Renal cortex interstitium (tissue), 11 donors: Measurements from ENCODE around the gene ZNF488. TPM values are rescaled to one million over a fixed set of nuclear protein-coding genes. Genes with fewer than 3 reads are reported as not detected.

Experiments
- DNase-seq, 11 donors: peaks; one replicate each; pipeline ENCODE4 v3.0.0-alpha.2; 2013; ENCODE audit warnings: low read depth in 9 of 11, low spot score in 4 of 11; ENCODE audit errors: extremely low read depth in 1 of 11
- polyA plus RNA-seq, 3 donors: library from polyadenylated mRNA; unstranded; fragments of 120-200 nt; gene quantifications; one replicate each; pipeline ENCODE4 v1.2.1, GENCODE V29; 2013; ENCODE audit not compliant: insufficient read length in 3 of 3

ZNF488 gene
- polyA plus RNA-seq, 3 donors, result 4.2 to 5.2 (median 4.9) TPM

GRCh38 chr10:47359101-47359500, 25.0 kb downstream of the ZNF488 start:
- DNase-seq, result no peak

- DNase-seq, result no peak
Measured at GRCh38 chr10:47358457-47358856, 25.6 kb downstream of the ZNF488 start.

GRCh38 chr10:47357911-47358310, 26.2 kb downstream of the ZNF488 start:
- DNase-seq, result no peak

- no peak for DNase-seq
Measured at GRCh38 chr10:47357131-47357582, 26.9 kb downstream of the ZNF488 start.

GRCh38 chr10:47356708-47357107, 27.4 kb downstream of the ZNF488 start:
- no peak for DNase-seq

- no peak for DNase-seq
Measured at GRCh38 chr10:47354900-47355299, 29.2 kb downstream of the ZNF488 start.

- DNase-seq, result no peak
Measured at GRCh38 chr10:47354165-47354564, 29.9 kb downstream of the ZNF488 start.

GRCh38 chr10:47353351-47353750, 30.7 kb downstream of the ZNF488 start:
- no peak for DNase-seq

- DNase-seq, result no peak
Measured at GRCh38 chr10:47351899-47352815, 31.9 kb downstream of the ZNF488 start.

GRCh38 chr10:47350671-47351640, 33.1 kb downstream of the ZNF488 start:
- no peak for DNase-seq

GRCh38 chr10:47349941-47350371, 34.1 kb downstream of the ZNF488 start:
- DNase-seq, result no peak

- no peak for DNase-seq
Measured at GRCh38 chr10:47349516-47349915, 34.6 kb downstream of the ZNF488 start.

GRCh38 chr10:47348661-47349470, 35.2 kb downstream of the ZNF488 start:
- DNase-seq, result no peak

GRCh38 chr10:47348138-47348651, 35.9 kb downstream of the ZNF488 start, which contains the start of gene RBP3:
Gene RBP3 (plus strand): TSS chr10:47348363. CDS start chr10:47348485, 122 bp downstream.
- no peak for DNase-seq

GRCh38 chr10:47347303-47347675, 36.8 kb downstream of the ZNF488 start:
- DNase-seq, result no peak

- no peak for DNase-seq
Measured at GRCh38 chr10:47346581-47347302, 37.4 kb downstream of the ZNF488 start.

GRCh38 chr10:47344996-47345870, 38.9 kb downstream of the ZNF488 start:
- no peak for DNase-seq
